GM21390 (cell line): Measurements from ENCODE around the gene SUSD6.
"Not testable (repeated sequence)": the region's sequence is repeated elsewhere in the genome, so short reads cannot be mapped to it uniquely, and the experiment has no call there.

Source experiments
- ATAC-seq: cut with Tn5 transposase; IDR thresholded peaks from one replicate; pipeline ENCODE4 v1.9.1; 2021; ENCODE audit not compliant: unreplicated experiment

SUSD6 gene

GRCh38 chr14:69587389-69587788, 24.0 kb upstream of the SUSD6 start:
- ATAC-seq = no peak

GRCh38 chr14:69591317-69591716, 20.1 kb upstream of the SUSD6 start:
- no peak for ATAC-seq

DNA sequence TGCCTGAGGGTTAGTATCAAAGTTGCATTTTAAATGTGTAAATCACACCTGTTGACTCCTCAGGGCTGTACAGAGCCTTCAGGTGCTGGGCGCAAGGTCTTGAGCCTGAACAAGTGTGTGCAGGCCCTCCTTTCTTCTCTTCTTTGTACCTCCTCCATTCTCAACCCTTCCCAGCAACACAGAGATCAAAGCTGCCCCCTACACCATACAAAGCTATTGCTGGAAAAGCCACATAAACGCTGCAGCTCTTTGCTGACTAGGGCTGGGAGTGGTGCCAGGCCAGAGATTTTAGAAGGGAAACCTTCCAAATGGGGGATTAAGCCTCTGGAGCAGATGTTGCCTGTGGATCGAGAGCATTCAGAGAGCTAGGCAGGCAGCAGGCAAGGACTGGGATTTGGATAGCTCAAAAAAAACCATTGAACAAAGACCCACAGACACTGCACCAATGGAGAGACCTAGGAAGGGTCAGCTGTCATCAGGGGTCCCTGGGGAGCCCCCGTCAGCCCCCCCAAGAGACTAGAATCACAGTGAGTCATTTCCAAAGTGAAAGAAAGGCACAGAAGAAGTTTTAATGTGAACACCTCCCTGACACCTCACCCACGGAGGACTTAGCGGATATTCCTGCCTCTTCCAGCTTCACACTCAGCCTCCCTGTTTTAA, 18.2 kb upstream of the SUSD6 start:
- ATAC-seq = no peak

GRCh38 chr14:69594846-69595245, 16.6 kb upstream of the SUSD6 start:
- no peak for ATAC-seq

GRCh38 chr14:69595336-69595735, 16.1 kb upstream of the SUSD6 start:
- ATAC-seq = no peak

GRCh38 chr14:69599431-69599830, 12.0 kb upstream of the SUSD6 start:
- not testable (repeated sequence) for ATAC-seq

GRCh38 chr14:69600304-69600891, 11.0 kb upstream of the SUSD6 start:
- ATAC-seq = no peak

GRCh38 chr14:69605738-69606137, 5.7 kb upstream of the SUSD6 start:
- ATAC-seq = no peak

- ATAC-seq = no peak
Observed at GRCh38 chr14:69606258-69607184, 4.9 kb upstream of the SUSD6 start.

DNA sequence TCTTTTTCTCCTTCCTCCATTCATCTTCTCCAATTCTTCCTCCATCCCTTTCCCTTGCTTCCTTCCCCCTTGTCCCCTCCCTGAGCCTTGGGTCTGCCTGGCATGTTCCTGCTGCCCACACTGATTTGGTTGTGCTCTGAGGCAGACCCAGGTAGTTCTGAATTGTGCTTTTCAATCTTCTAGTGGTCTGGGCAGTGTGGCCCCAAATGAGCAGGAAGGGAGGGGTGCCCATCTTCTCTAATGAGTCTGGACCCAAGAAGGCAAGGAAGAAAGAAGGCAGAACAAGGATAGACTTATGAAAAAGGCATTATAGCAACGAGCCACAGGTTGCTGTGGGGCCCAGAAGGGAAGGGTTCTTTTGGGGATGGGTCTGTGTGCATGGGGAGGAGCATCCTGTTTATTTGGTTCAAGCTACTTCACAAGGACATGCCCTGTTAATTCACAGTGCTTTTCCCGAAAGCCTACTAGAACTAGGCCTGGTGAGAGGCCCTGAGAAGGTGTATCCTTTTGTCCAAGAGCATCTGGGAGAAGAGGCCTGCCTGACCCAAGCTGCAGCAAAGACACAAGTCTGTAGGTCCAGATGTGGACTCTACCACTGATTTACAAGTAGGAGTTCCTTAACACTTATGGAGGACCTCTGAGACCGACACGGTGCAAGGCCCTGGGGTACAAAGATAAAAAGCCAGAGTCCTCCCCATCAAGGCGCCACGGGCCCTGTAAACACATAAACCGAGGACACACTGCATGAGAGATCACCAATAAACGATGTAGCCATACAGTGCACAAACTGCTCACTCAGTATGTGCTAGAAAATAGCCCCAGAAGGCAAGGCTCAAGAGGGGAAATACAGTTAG, 1.1 kb upstream of the SUSD6 start:
- ATAC-seq = no peak

- no peak for ATAC-seq
Observed at GRCh38 chr14:69610874-69611171, 573 bp upstream of the SUSD6 start.

DNA sequence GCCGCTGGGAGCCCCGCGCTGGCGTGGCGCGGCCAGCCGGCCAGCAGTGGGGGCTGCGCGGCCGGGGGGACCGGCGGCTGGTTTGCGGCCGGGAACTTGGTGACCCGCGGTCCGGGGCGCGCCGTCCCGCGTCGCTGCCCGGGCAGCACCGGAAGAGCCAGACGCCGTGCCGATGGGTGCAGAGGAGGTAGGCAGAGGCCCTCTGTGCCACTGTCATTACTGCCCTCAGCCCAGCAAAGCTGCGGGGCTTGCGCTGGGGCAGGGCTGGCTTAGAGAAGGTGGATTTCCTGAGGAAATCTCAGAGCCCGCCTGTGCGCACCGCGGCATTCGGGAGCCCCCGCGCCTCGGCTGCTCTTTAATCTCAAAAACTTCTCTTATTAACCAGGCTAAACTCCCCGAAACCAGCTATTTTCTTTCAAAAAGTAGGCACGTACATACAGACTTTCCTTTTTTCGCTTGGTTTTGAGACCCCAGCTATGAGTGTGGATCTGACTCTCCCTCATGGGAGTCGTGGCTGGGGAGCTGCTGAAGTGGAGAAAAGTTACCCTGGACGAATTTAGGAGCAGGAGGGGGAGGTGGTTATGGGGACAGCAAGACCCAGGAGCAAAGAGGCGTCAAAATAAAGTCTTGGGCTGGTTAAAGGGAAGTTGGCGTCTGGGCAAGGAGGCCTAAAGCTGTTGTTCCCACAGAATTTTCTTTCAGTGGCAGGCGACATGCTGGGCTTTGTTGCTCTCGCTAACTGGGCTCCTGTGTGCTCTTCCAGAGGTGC, 802 bp downstream of the SUSD6 start:
- peak; percentile 17 for ATAC-seq

- no peak for ATAC-seq
Observed at GRCh38 chr14:69612783-69613130, 1.4 kb downstream of the SUSD6 start.

DNA sequence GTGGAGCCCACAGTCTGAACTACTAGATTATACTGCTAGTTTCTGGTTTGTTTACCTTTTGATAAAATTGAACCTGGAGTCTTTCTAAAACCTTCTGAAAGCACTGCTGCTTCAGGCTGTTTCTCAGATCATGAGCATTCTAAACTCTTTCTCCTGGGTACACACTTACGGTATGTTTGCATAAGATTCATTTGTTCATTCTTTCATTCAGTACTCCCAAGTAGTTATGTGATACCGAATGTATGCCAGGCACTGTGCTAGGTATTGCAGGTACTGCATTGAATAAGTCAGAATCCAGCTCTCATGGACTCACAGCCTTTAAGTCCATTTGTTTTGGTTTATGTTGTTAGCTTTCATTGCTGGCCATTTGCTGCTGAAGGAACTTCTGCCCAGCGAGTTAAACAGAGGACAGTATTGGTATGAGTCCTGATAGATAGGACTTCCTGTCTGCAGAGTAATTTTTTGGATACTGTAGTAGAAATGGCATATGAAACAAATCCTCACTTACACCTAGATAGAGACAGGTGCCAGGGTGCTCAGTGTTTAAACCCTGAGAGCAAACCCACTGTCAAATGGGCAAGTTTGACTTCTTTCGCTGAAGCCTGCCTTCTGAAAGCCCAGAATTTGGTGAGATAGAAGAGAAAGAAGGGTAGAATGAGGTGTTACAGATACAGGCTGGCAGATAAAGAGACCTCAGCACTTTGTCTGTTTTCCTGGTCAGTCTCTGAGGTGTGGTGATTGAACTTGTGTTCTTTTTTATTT, 2.1 kb downstream of the SUSD6 start:
- ATAC-seq = no peak

- ATAC-seq = no peak
Observed at GRCh38 chr14:69614592-69614991, 3.2 kb downstream of the SUSD6 start.

DNA sequence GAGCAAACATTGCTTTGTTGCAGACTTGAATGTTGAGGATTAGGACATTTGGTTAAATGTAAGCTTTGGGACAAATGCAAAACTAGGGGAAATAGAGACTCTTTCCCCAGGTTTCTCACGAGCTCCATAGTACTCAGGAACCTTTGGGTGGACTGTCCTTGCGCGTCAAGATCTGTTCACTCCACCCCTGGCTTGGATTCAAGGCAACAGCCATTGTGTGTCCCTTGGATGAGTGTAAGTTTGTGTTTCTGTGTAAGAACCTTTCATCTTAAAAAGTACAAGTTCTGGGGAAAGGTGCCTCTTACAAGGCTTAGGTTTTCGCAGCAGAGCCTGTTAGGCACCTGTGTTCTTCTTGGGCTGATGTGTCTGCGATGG, 3.7 kb downstream of the SUSD6 start:
- no peak for ATAC-seq

GRCh38 chr14:69615496-69616407, 4.4 kb downstream of the SUSD6 start:
- ATAC-seq = peak; percentile 52

DNA sequence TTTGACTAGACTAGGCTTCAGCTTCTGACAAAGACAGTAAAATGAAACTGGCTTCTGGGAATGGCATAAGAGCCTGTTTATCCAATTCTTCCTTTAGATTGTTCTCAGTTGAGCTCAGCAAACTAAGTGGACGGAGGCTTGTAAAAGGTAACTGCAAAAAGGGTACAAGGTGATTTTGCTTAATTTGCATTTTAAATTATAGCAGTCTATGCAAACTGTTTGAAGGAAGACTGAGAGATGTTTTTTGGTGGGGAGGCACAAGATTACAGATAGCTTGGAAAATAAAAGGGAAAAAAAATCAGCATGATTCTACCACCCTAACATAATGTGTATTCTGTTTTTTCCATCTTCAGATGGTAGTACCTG, 5.0 kb downstream of the SUSD6 start:
- ATAC-seq = no peak

DNA sequence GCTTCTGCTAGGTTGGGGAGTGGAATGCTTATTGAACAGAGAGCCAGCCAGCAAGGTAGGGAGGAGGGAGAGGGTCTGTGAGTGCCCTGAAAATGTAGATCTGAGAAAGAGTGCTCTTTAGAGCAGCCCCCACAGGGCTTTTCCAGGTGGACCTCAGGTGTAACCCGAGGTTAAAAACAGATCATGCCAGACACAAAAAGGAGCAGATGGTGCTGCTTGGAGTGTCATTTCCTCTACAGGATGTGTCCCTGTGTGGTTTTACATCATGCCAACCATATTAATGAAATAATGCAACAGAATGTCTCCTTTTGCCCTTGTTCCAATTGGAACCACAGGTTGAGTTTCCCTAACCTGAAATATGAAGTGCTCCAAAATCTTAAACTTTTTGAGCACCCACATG, 6.4 kb downstream of the SUSD6 start:
- ATAC-seq = no peak
